ENCODE data around the gene ADAMTS9. TPM values are rescaled to one million over a fixed set of nuclear protein-coding genes. Genes with fewer than 3 reads are reported as not detected.

Gene ADAMTS9
- total and polyA plus RNA-seq, 2 donors (not counting 3 experiments of a cell fraction or from before 2014, with no cell fraction given) = 6.5 to 23.9 TPM

GRCh38 chr3:64726414-64727090 is 38.8 kb upstream of the ADAMTS9 start:
- Histone ChIP-seq H3K4me2 (ENCODE audit: insufficient read depth, low read length) (no peak overlapping the region), H3K9me1 (replicated peaks; ENCODE audit: control insufficient read depth, extremely low read depth, insufficient read depth, low read length) (no peaks in the 10 kb centered on the region), H3K4me1 (ENCODE audit: control insufficient read depth, extremely low read depth, insufficient read depth, low read length) (no peaks in the 10 kb centered on the region), H3K79me2 (ENCODE audit: control insufficient read depth, insufficient read depth, low read length) (no peaks in the 10 kb centered on the region), H2AFZ (ENCODE audit: low read depth, low read length) (no peak overlapping the region), H3K9me3 (replicated peaks; ENCODE audit: control insufficient read depth, insufficient read depth, low read length) (no peaks in the 10 kb centered on the region), H4K20me1 (replicated peaks; ENCODE audit: control insufficient read depth, extremely low read depth, insufficient read depth, low read length) (no peaks in the 10 kb centered on the region), H3K27ac (ENCODE audit: insufficient read depth, low read depth, low read length) (no peak overlapping the region), H3K36me3 (ENCODE audit: control insufficient read depth in 2 of 2, extremely low read depth in 1 of 2, insufficient read depth in 2 of 2, low read length in 2 of 2) (no peaks in the 10 kb centered on the region), H3K9ac (replicated peaks; ENCODE audit: extremely low read depth, insufficient read depth, low read length) (no peak overlapping the region), H3K27me3 (ENCODE audit: control insufficient read depth in 2 of 2, insufficient read depth in 2 of 2, low read length in 2 of 2) (no peaks in the 10 kb centered on the region), H3K4me3 (replicated peaks in 1 of 3; ENCODE audit: insufficient read depth in 1 of 3, low read depth in 1 of 3, low read length in 3 of 3) (no peak overlapping the region)
- intact Hi-C loops (cut with micrococcal nuclease) = no loop called here
- no TSS peak for BruUV-seq (replicated peaks)
- FAIRE-seq = no peak
- ChIA-PET CTCF (no interaction called here), POLR2A (no interaction called here)
- DNase-seq (ENCODE audit: low read depth, low spot score) = no peak
- dilution Hi-C loops (cut with MboI; ENCODE audit: extremely low pct_ligation_motif_present, low sequenced_read_pairs) = no loop called here
- TF ChIP-seq CTCF (IDR thresholded peaks at IDR 0.05; ENCODE audit: extremely low read depth in 1 of 2, insufficient read depth in 1 of 2, low read depth in 1 of 2, low read length in 2 of 2) (no peak), EZH2 (IDR thresholded peaks at IDR 0.05; ENCODE audit: borderline replicate concordance, low read depth, low read length, severe bottlenecking) (no peak), GATA2 (IDR thresholded peaks at IDR 0.05; ENCODE audit: insufficient read depth, insufficient read length, low read depth, low read length) (no peak), JUN (IDR thresholded peaks at IDR 0.05; ENCODE audit: borderline replicate concordance, insufficient read depth, insufficient read length, low read depth) (no peak), FOS (IDR thresholded peaks at IDR 0.05; ENCODE audit: borderline replicate concordance, insufficient read depth, low read length) (no peak), POLR2A (IDR thresholded peaks at IDR 0.05; ENCODE audit: low read depth, low read length) (no peak), MYC (IDR thresholded peaks at IDR 0.05; ENCODE audit: low read depth, low read length) (no peak), POLR2AphosphoS5 (IDR thresholded peaks at IDR 0.05; ENCODE audit: insufficient read depth, low read depth, low read length) (no peak)
- TF ChIP-seq, protein P1, sequence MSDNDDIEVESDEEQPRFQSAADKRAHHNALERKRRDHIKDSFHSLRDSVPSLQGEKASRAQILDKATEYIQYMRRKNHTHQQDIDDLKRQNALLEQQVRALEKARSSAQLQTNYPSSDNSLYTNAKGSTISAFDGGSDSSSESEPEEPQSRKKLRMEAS (IDR thresholded peaks at IDR 0.05; ENCODE audit: insufficient read depth, insufficient read length) = no peak
